ENCODE results near the gene MMP17. TPM values are rescaled to one million over a fixed set of nuclear protein-coding genes. Genes with fewer than 3 reads are reported as not detected.

The MMP17 gene
- total and polyA plus RNA-seq, 2 donors (not counting 1 experiment from before 2014, with no cell fraction given): 14.8 to 140 TPM

- no peak overlapping the region for H3K4me2 ChIP-seq (replicated peaks; ENCODE audit: low read depth, low read length, poor library complexity, severe bottlenecking)
- no peaks in the 10 kb centered on the region for H4K20me1 ChIP-seq (ENCODE audit: control insufficient read depth, insufficient read depth, low read length, poor library complexity, severe bottlenecking)
- H3K79me2 ChIP-seq (ENCODE audit: control insufficient read depth, insufficient read depth, low read length): no peaks in the 10 kb centered on the region
- no peak for DNase-seq
- H3K4me3 ChIP-seq (ENCODE audit: control extremely low read depth in 1 of 5, extremely low read depth in 1 of 5, insufficient read depth in 1 of 5, low read depth in 2 of 5, low read length in 4 of 5): no peak overlapping the region
- Mint-ChIP-seq H3K4me1 (peaks cover 28% of the 10 kb centered on the region), H3K27ac (peak overlapping the region; percentile 53), H3K27me3 (no peaks in the 10 kb centered on the region), H3K4me3 (no peak overlapping the region), H3K9me3 (ENCODE audit: insufficient read depth) (peaks cover 2% of the 10 kb centered on the region)
- ChIA-PET CTCF (no interaction called here), POLR2A (no interaction called here)
- H3K9me3 ChIP-seq (ENCODE audit: control extremely low read depth in 1 of 3, control insufficient read depth in 2 of 3, insufficient read depth in 1 of 3, low read length in 2 of 3): peaks cover 0 to 6% (median 0%) of the 10 kb centered on the region in 3 donors
- no peak overlapping the region for H3K9ac ChIP-seq (ENCODE audit: low read length)
- no peak for ATAC-seq (ENCODE audit: low read depth)
- peaks cover 0 to 42% of the 10 kb centered on the region in 2 experiments for H3K36me3 ChIP-seq (replicated peaks in 1 of 2; ENCODE audit: control extremely low read depth in 1 of 2, control insufficient read depth in 1 of 2, extremely low read depth in 1 of 2, insufficient read depth in 2 of 2, low read length in 1 of 2)
- H3K27ac ChIP-seq (ENCODE audit: low read length in 2 of 2): no peak overlapping the region
- H3K27me3 ChIP-seq (replicated peaks in 1 of 4; ENCODE audit: control extremely low read depth in 1 of 4, control insufficient read depth in 3 of 4, insufficient read depth in 4 of 4, low read length in 3 of 4): no peaks in the 10 kb centered on the region
- H3K4me1 ChIP-seq (ENCODE audit: control insufficient read depth in 2 of 2, insufficient read depth in 2 of 2, low read length in 2 of 2): peaks cover 16 to 28% of the 10 kb centered on the region in 2 donors
- intact Hi-C loops (cut with micrococcal nuclease): no loop called here
- TF ChIP-seq EZH2 (IDR thresholded peaks at IDR 0.05; ENCODE audit: borderline replicate concordance, insufficient read depth, low read depth, low read length, poor library complexity, severe bottlenecking) (no peak), CTCF (IDR thresholded peaks at IDR 0.05) (no peak)
- H2AFZ ChIP-seq (ENCODE audit: insufficient read depth, low read depth, low read length, poor library complexity, severe bottlenecking): no peak overlapping the region
- WGBS (ENCODE audit: insufficient coverage): 71% methylated on average over 17 of the region's 20 CpGs
Measured at GRCh38 chr12:131800594-131801135, 27.5 kb upstream of the MMP17 start.

GRCh38 chr12:131801254-131801866 is 26.8 kb upstream of the MMP17 start:
- H3K4me2 ChIP-seq (replicated peaks; ENCODE audit: low read depth, low read length, poor library complexity, severe bottlenecking): no peak overlapping the region
- peaks cover 2% of the 10 kb centered on the region for H3K9me3 Mint-ChIP-seq (ENCODE audit: insufficient read depth)
- DNase-seq (no peak), ATAC-seq (ENCODE audit: low read depth) (no peak)
- H3K79me2 ChIP-seq (ENCODE audit: control insufficient read depth, insufficient read depth, low read length): no peaks in the 10 kb centered on the region
- H3K9me3 ChIP-seq (ENCODE audit: control extremely low read depth in 1 of 3, control insufficient read depth in 2 of 3, insufficient read depth in 1 of 3, low read length in 2 of 3): peaks cover 0 to 6% (median 0%) of the 10 kb centered on the region in 3 donors
- H3K27me3 ChIP-seq (replicated peaks in 1 of 4; ENCODE audit: control extremely low read depth in 1 of 4, control insufficient read depth in 3 of 4, insufficient read depth in 4 of 4, low read length in 3 of 4): no peaks in the 10 kb centered on the region
- H3K4me3 Mint-ChIP-seq: no peak overlapping the region
- intact Hi-C loops (cut with micrococcal nuclease): no loop called here
- no peak overlapping the region for H2AFZ ChIP-seq (ENCODE audit: insufficient read depth, low read depth, low read length, poor library complexity, severe bottlenecking)
- H3K36me3 ChIP-seq (replicated peaks in 1 of 2; ENCODE audit: control extremely low read depth in 1 of 2, control insufficient read depth in 1 of 2, extremely low read depth in 1 of 2, insufficient read depth in 2 of 2, low read length in 1 of 2): peaks cover 0 to 42% of the 10 kb centered on the region in 2 experiments
- H3K27ac ChIP-seq (ENCODE audit: low read length in 2 of 2): no peak overlapping the region
- no peak overlapping the region for H3K9ac ChIP-seq (ENCODE audit: low read length)
- POLR2A ChIA-PET: no interaction called here
- H3K4me3 ChIP-seq (ENCODE audit: control extremely low read depth in 1 of 5, extremely low read depth in 1 of 5, insufficient read depth in 1 of 5, low read depth in 2 of 5, low read length in 4 of 5): no peak overlapping the region
- no peaks in the 10 kb centered on the region for H3K27me3 Mint-ChIP-seq
- H3K27ac Mint-ChIP-seq: no peak overlapping the region
- no peak for TF ChIP-seq CTCF (IDR thresholded peaks at IDR 0.05)
- CTCF ChIA-PET: no interaction called here
- H3K4me1 ChIP-seq (ENCODE audit: control insufficient read depth in 2 of 2, insufficient read depth in 2 of 2, low read length in 2 of 2): peaks cover 12 to 23% of the 10 kb centered on the region in 2 donors
- H4K20me1 ChIP-seq (ENCODE audit: control insufficient read depth, insufficient read depth, low read length, poor library complexity, severe bottlenecking): no peaks in the 10 kb centered on the region
- 91% methylated on average over 16 of the region's 35 CpGs for WGBS (ENCODE audit: insufficient coverage)
- H3K4me1 Mint-ChIP-seq: peaks cover 22% of the 10 kb centered on the region
